CD4-positive, alpha-beta T cell treated with Interleukin-4 for 4 hours (primary cell): ENCODE data around the gene MAD1L1.

Source experiments
- DNase-seq: peaks from one replicate; pipeline ENCODE4 v3.0.0-alpha.2; 2020

The MAD1L1 gene

DNA sequence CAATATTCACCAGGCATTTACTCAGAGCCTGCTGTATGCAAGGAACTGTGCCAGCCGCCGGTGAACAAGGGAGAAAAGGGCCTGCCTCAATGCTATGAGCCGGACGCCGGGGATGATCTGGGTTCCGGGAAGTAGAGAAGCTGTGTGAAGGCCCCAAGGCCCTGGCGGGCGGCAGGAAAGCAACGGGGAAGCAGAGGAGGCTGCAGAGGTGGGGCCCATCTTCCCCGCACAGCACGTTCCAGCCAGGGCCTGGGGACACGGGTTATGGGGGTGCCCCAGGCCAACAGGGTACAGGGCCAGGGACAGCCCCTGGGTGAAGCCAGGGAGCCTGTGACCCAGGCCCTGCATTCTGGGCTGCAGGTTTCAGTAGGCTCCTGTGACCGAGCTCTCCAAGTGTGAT, 179.3 kb downstream of the MAD1L1 start:
- no peak for DNase-seq

GRCh38 chr7:2052657-2053048, 180.1 kb downstream of the MAD1L1 start:
- no peak for DNase-seq

DNA sequence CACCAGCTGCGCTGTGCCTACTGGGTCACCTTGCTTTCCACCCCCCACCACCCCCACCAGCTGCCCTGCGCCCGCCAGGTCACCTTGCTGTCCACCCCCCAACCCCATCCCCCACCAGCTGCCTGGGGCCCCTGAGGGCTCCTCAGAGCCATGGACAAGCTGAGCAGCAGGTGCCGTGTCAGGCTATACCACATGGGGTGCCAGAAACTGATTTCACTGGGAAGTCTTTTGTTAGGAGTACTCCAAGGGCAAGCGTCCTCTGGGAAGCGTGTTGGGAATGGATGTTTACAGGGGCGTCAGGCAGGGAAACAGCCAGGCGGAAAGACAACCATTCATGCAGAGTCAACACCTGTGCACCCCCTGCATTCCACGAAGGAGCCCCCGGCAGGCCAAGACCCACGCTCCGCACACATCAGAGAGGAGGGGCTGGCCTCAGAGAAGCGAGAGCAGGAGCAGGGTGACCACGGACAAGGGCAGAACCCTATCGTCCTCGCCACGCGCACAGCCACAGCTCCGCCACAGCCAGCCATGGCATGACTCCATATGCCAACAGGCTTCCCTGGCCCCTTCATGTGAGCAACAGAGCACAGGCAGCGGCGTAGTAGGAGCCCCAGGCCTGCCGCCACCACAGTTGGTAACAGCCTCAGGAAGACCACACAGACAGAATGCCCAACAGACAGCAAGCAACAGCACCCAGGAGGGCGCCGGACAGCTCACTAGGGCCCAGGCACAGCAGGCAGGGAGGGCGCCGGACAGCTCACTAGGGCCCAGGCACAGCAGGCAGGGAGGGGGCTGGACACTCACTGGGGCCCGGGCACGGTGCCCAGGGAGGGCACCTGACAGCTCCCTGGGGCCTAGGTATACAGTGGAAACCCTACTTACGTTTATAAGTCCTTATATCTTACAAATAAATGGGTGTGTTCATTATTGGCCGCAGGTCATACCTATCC, 180.8 kb downstream of the MAD1L1 start:
- DNase-seq, result no peak

- no peak for DNase-seq
Measured at GRCh38 chr7:2050511-2050866, 182.3 kb downstream of the MAD1L1 start.

DNA sequence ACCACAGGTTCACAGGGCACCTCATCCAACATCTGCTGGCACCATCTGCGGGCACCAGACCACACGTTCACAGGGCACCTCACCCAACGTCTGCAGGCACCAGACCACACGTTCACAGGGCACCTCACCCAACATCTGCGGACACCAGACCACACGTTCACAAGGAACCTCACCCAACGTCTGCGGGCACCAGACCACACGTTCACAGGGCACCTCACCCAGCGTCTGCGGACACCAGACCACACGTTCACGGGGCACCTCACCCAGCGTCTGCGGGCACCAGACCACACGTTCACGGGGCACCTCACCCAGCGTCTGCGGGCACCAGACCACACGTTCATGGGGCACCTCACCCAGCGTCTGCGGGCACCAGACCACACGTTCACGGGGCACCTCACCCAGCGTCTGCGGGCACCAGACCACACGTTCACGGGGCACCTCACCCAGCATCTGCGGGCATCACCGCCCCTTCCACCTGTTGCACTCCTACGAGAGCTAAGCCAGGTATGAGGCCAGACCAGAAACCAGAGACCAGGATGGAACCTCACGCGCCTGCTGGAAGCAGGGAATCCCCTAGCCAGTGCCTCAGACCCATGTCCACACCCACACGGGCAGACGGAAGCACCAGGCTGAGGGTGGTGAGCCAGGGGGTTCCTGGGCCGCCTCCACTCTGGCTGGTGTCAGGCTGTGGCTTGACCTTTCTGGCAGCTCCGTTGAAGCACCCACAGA, 182.8 kb downstream of the MAD1L1 start:
- DNase-seq, result peak; percentile 27

DNA sequence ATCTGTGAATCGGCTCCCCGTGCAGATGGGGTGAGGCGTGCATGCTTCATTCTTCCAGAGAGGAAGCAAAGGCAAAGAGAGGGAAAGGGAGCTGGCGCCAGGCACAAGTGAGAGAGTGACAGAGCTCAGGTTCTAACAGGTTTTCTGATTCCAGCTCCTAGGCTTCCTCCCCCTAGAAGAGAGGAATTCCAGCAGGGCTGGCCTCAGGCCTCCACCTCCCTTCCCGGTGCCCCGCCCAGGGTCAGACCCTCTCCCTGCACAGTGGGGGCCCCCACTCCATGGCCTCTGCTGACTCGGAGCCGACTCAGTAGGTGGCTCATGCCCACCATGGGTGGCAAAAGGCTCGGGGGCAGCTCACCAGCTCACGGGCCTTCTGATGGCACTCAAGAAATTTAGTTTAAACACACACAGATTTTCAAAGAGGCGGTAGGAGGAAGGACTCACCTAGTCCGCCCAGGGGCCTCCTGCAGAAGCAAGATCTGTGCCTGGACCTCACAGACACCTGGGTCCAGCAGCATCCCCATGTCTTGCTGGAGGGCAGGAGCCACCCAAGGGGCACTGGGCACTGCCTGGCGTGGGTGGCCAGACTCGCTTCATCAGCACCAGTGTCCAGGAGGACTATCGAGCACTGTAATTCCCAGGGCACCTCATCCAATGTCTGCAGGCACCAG, 183.5 kb downstream of the MAD1L1 start:
- no peak for DNase-seq

DNA sequence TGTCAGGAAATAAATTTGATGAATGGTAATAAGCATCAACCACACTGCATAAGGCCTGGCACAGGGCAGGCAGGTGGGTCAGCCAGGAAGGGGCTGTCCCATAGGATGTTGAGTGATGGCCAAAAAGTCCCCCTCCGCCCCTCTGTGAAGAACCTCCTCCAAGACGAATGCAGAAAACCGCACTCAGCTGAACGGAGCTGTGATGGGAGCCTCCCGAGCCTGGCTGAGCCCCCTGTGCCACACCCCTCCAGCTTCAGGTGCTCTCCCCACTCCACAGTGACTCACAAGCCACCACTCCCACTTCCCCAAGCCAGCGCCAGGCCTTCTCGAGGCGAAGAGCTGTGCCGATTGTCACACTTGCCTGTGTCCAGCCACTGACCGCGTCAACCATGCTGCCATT, 184.2 kb downstream of the MAD1L1 start:
- DNase-seq, result no peak

DNA sequence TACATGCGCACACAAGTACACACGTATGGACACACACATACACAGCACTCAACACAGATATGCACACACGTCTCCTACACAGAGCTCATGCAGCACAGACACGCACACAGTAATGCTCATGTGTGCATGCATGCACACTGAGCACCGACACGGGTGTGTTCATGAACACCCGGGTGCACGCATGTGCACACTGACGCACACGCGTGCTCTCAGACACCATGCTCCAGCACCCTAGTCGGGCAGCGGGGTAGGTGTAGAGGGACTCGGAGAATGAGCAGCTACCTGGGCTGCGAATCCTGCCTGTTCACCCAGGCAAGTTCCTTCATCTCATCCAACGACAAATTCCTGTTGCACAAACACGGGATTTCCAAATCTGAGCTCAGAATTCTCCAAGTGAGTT, 184.7 kb downstream of the MAD1L1 start:
- no peak for DNase-seq

DNA sequence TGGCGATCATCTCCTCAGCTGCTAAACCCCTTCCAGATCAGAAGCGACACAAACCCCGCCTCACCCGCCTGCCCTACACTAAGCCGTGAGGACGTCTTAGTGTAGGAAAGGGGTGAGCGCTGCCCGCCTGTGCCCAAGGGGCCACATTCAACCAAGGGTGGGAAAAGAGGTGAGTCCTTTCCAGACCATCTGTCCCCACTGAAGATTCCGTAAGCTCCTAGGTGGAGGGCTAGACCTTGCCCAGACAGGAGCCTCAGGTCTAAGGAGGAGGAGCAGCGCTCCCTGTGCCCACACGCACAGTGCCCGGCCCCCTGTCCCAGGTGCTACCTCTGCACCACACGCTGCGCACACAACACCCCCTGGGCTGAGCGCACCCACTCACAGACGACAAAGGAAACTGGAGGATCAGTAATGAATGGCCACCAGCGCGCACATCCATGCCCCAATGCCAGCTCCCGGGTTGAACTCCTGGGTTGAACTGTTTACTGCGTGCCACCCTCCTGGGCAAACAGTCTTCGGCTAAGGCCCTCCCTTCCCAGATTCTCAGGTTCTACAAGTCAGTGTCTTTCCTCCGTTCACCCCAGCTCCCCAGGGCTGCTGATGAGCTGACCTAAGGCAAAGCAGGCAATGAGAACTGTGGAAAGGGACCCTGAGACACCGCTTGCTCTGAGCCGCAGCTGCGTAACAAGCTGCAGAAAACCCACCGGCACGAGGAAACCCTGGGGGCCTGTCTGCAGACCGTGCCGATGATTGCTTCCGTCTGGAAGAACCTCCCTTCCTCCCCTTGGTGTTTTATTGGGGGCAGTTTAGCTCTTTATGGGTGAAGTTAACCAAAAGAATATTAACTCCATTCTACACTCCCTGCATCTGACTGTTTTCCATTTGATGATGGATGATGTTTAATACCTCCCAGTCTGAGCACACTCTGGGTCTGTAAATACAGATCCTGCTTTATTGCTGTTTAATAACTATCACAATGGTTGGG, 185.9 kb downstream of the MAD1L1 start:
- no peak for DNase-seq

- no peak for DNase-seq
Measured at GRCh38 chr7:2045559-2046405, 187.0 kb downstream of the MAD1L1 start.

GRCh38 chr7:2044883-2045471, 187.8 kb downstream of the MAD1L1 start:
- no peak for DNase-seq

- DNase-seq, result no peak
Measured at GRCh38 chr7:2044311-2044882, 188.3 kb downstream of the MAD1L1 start.

DNA sequence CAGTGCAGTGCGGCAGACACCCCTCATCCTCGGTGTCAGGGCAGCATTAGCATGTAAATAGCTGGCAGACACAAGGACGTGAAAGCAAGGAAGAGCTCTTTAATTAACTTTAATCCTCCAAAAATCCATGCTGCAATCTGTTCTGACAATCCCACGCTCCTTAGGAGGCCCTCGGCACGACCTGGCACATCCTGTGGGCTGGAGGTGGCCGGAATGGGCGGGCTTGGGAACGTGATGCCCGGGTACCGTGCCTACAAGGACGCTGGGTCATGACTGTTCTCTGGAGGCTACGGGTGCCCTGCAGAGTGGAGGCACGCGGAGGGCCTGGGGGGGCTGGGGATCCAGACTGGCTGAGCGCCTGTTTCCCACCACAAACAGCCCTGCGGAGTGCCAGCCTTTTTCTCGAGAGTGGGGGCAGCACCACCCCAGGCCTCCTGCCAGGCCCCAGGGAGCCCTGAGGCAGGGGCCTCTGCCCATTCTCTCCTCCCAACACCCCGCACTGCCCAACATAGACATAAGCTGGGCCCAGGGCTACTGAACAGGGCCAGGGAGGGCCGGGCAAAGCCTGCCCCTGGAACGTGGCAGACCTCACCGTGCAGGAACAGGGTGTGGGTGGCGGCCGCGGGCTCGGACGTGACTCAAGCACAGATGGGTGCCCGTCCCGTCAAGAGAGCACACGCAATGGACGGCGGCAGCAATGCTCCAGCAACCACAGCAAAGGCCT, 189.3 kb downstream of the MAD1L1 start:
- DNase-seq, result no peak

DNA sequence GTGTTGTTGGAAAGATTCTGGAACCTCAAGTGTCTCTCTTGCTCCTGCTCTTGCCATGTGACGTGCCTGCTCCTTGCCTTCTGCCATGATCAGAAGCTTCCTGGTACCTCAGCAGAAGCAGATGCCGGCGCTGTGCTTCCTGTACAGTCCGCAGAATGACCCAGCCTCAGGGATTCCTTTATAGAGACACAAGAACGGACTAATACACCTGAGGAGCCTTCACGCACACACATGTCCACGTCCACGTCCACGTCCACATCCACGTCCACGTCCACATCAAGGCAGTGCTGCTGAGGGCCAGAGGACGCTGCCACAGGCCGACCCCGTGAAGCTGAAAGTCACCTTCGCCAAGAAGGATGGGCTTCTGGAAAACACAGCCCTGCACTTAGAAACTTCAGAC, 190.1 kb downstream of the MAD1L1 start:
- no peak for DNase-seq

GRCh38 chr7:2041496-2042367, 191.0 kb downstream of the MAD1L1 start:
- no peak for DNase-seq

- no peak for DNase-seq
Measured at GRCh38 chr7:2040893-2041270, 191.9 kb downstream of the MAD1L1 start.

DNA sequence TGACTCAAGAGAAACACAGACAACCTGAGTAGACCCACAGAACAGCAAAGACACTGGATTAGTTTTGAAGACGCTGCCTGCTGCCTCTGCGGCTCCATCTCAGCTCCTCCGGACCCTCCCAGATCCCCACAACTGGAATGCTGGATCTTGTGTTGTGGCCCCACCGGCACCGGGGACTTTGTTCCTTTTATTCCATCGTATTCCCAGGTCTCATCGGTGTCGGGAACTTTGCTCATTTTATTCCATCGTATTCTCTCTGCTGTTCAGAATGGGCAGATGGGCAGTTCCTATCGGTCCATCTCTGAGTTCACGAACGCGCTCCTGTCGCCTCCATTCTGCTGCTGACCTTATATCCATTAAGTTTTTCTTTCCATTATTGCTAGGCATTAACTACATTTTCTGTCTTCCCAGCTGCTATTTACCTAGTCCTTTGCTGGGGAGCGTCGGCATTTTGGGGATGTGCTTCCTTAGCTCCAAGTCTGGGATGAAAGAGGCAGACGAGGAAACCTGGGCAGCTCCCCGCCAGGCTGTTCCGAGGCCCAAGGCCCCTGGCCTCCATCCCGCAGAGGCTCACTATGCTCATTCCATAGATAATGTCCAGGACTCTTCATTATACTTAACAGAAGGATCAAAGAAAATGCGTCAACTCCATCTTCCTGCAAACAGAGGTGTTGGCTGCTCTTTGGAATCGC, 192.4 kb downstream of the MAD1L1 start:
- no peak for DNase-seq
